Measurements from ENCODE around the gene CHI3L2.
"Not testable (repeated sequence)": the region's sequence is repeated elsewhere in the genome, so short reads cannot be mapped to it uniquely, and the experiment has no call there.

The CHI3L2 gene

GRCh38 chr1:111202707-111203623 is 24.5 kb upstream of the CHI3L2 start:
- DNase-seq: no peak

- no peak for DNase-seq
Measured at GRCh38 chr1:111203681-111204200, 23.8 kb upstream of the CHI3L2 start.

DNA sequence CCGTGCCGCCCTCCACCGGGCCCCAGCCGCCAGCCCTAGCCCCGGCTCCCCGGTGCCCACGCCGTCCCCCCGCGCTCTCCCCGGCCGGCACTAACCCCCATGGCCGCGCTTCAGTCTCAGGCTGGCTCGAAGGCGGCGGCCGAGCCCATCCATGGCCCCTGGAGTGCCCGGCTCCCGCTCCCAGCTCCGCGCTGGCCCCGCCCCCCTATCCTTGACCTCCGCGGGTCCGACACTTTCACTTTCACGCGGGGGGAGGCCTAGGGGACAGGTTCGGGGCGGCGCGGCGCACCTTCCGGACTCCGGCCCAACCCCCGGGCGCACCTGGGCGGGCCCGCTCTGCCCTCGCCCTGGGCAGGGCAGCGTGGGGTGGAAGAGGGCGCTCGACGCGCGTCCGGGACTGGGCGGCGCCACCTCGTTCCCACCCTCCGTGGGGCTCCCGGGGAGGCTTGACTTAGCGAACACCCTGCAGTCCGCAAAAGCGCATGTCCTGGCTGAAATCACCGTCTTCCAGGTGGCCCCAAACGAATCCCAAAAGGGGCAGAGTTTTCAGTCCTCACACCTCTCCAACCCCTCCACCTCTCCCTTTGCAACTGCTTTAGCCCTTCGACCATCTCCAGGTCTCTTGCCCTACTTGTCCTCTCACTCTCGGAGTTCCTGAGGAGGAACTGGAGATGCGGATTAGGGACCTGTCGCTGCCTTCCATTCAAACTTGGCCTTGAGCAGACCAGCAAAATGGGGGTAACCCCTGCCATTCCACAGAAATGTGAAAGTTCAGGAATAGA is 23.1 kb upstream of the CHI3L2 start:
- DNase-seq: peak; percentile 42

- no peak for DNase-seq
Measured at GRCh38 chr1:111204983-111205713, 22.4 kb upstream of the CHI3L2 start.

DNA sequence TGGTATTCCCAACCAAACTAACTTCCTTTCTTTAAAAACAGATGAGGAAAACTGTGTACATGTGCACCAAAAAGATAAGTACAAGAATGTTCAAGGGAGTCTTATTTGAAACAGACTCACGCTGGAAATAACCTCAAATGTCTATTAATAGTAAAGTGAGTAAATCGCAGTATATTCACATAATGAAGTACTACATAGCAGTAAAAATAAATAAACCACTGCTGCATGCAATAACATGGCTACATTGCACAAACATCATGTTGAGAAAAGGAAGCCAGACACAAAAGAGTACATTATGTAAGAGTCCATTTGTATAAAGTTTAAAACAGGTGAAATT is 21.8 kb upstream of the CHI3L2 start:
- DNase-seq: no peak

DNA sequence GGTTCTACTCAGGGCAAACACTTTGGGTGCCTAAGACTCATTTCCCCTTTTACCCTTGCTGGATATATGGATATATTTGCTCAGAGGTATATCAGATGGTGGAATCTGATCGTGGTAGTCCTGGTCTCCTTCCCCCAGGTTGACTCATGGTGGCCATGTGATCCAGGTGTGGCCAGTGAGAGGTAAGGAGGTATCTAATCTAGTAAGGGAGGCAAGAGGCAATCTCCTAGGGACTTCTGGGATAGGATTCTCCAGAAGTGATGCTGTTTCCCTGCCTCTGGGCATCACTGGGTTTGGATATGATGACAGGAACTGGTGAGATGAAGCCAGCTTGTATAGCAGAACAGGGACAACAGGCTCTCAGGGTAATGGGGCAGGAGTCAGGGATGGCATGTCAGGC is 18.6 kb upstream of the CHI3L2 start:
- DNase-seq: no peak

DNA sequence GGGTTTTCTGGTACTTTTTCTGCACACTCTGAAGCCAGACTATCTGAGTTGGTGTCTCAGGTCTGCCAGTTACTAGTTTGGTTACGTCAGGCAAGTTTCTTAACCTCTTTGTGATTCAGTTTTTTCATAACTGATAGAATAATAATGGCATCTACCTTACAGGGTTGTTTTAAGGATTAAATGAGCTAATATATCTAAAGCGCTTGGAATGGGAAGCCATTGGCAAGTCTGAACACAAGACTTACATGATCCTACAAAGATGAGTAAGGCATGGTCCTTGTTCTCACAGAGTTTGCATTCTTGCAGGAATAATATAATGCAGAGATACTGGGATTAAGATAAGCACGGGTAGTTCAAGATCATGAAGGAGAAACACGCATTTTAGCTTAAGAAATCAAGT is 17.9 kb upstream of the CHI3L2 start:
- no peak for DNase-seq

- no peak for DNase-seq
Measured at GRCh38 chr1:111211921-111212320, 15.6 kb upstream of the CHI3L2 start.

- no peak for DNase-seq
Measured at GRCh38 chr1:111212634-111213335, 14.7 kb upstream of the CHI3L2 start.

DNA sequence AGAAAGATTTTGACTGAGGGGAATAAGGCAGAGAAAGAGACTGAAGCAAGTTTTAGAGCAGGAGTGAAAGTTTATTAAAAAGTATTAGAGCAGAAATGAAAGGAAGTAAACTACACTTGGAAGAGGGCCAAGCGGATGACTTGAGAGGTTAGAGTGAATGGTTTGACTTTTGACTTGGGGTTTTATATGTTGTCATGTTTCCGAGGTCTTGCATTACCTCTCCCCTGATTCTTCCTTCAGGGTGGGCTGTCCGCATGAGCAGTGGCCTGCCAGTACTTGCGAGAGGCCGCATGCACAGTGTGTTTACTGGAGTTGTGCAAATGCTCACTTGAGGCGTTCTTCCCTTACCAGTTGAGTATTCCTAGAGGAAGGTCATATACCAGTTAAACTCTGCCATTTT is 14.1 kb upstream of the CHI3L2 start:
- no peak for DNase-seq

- no peak for DNase-seq
Measured at GRCh38 chr1:111214074-111214801, 13.3 kb upstream of the CHI3L2 start.

DNA sequence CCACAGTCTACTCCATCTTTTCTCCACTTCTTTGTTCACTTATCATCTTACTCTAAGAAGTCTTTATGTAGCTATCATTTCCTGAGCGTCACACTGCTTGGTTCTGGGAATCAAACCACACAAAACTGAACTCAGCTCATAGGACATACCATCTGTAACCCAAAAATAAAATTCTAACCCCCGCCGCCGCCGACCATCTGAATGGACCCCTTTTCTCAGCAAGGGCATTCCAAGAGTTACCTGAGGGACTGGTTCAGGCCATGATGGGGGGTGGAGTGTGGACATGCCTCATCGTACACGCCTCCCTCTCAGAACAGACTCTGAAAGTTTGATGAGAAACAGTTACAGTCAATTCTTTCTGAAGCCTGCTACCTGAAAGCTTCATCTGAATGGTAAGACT is 12.6 kb upstream of the CHI3L2 start:
- no peak for DNase-seq

DNA sequence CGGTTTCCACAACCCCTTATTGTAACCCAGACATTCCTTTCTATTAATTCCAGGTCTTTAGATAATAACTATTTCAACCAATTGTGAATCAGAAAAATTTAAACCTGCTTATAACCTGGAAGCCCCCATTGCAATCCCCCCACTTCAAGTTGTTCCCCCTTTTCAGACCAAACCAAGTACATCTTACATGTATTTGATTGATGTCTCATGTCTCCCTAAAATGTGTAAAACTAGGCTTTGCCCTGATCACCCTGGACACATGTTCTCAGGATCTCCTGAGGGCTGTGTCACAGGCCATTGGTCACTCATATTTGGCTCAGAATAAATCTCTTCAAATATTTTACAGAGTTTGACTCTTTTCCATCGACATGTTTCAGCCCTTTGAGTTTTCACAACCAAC is 12.2 kb upstream of the CHI3L2 start:
- DNase-seq: not testable (repeated sequence)

DNA sequence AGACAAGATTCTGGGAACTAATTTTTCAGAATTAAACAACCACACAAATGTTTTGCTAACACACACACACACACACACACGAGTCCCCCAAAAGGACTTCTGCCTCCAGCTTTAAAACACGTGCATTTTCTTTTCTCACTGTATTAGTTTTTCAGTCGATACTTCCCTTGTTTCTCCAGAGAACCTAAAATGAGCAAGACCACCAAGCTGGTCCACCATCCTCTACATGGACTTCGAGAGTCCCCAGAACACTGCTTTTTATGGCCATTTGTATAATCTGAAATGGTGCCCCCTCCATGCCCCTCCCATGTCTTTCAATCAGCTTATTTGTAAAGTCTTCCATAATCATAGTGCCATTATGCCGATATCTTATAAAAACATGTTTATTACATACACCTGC is 10.8 kb upstream of the CHI3L2 start:
- DNase-seq: no peak

- DNase-seq: no peak
Measured at GRCh38 chr1:111217183-111217910, 10.2 kb upstream of the CHI3L2 start.

DNA sequence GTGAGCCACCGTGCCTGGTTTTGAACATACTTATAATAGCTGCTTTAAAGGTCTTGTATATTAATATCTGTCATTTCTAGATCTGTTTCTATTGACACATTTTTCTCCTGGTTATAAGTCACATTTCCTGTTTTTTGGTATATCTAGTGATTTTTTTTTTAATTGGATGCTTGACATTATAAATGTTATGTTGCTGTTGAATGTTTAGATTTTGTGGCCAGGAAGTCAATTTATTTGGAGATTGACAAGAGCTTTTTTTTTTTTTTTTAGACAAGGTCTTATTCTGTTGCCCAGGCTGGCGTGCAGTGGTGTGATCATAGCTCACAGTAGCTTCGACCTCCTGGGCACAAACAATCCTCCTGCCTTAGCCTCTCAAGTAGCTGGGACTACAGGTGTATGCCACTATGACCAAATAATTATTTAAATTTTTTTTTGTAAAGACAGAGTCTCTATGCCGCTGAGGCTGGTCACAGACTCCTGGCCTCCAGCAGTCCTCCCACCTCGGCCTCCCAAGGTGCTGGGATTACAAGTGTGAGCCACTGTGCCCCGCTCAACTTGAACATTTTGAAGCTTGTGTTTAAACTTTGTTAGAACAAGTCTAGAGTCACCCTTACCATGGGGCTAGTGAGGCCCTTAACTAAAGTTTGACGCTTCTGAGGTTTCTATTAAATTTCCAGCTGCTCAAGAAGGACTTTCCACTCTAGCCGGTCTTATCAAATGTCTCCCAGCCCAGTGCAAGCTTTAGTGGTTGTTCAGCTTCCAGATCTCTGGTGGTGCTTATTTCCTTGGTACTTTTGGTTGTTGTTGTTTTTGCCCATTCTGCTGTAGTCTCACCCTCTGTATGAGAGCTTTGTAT is 8.6 kb upstream of the CHI3L2 start:
- DNase-seq: no peak

- no peak for DNase-seq
Measured at GRCh38 chr1:111219557-111220286, 7.8 kb upstream of the CHI3L2 start.

- DNase-seq: no peak
Measured at GRCh38 chr1:111220302-111220890, 7.1 kb upstream of the CHI3L2 start.

DNA sequence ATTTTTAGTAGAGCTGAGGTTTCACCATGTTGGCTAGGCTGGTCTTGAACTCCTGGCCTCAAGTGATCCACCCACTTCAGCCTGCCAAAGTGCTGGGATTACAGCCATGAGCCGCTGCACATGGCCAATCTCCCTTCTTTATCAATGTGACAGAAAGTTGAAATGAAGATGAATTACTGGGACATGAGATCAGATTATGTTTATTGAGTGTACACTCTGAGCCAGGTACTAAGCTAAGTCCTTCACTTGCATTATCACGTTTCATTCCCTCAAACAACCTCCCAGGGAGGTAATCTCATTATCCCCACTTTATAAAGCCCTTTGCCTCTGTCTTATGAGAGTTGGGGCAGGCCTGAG is 6.3 kb upstream of the CHI3L2 start:
- DNase-seq: no peak
